Measurements from ENCODE around the gene INPP4A.
A peak's percentile ranks its signal among the peaks of the same experiment; 100 is the strongest.

Gene INPP4A

GRCh38 chr2:98438190-98439133, 6.2 kb upstream of the INPP4A start:
- peak; percentile 72 for DNase-seq

GRCh38 chr2:98441706-98442450, 2.8 kb upstream of the INPP4A start:
- DNase-seq, result peak; percentile 11

- no peak for DNase-seq
These were observed 2.2 kb upstream of the INPP4A start for GRCh38 chr2:98442488-98442887.

GRCh38 chr2:98445177-98445682, 572 bp downstream of the INPP4A start:
- DNase-seq, result no peak

GRCh38 chr2:98445683-98446581, 1.3 kb downstream of the INPP4A start:
- peak; percentile 45 for DNase-seq

- DNase-seq, result no peak
These were observed 2.2 kb downstream of the INPP4A start for GRCh38 chr2:98446850-98447249.

- DNase-seq, result no peak
These were observed 3.9 kb downstream of the INPP4A start for GRCh38 chr2:98448441-98449145.

- no peak for DNase-seq
These were observed 7.9 kb downstream of the INPP4A start for GRCh38 chr2:98452396-98453027.

GRCh38 chr2:98453083-98453482, 8.4 kb downstream of the INPP4A start:
- no peak for DNase-seq

GRCh38 chr2:98453531-98453930, 8.9 kb downstream of the INPP4A start:
- DNase-seq, result no peak

- no peak for DNase-seq
These were observed 9.4 kb downstream of the INPP4A start for GRCh38 chr2:98454073-98454472.

- DNase-seq, result peak; percentile 65
These were observed 10.0 kb downstream of the INPP4A start for GRCh38 chr2:98454500-98455235.

- DNase-seq, result peak; percentile 91
These were observed 10.9 kb downstream of the INPP4A start for GRCh38 chr2:98455494-98455976.

GRCh38 chr2:98457045-98457696, 12.5 kb downstream of the INPP4A start:
- DNase-seq, result no peak

- DNase-seq, result no peak
These were observed 13.5 kb downstream of the INPP4A start for GRCh38 chr2:98458207-98458606.

- no peak for DNase-seq
These were observed 14.2 kb downstream of the INPP4A start for GRCh38 chr2:98458667-98459380.

GRCh38 chr2:98459496-98460175, 15.0 kb downstream of the INPP4A start:
- DNase-seq, result peak; percentile 51
